Nephron progenitor cell (in vitro differentiated cells): ENCODE data around the gene RPS15.

Source experiments
- DNase-seq: peaks from one replicate; pipeline ENCODE4 v3.0.0; 2021
- H3K27ac Mint-ChIP-seq: 2 replicates; pipeline ENCODE4 v1.8.0; 2021; ENCODE audit warnings: mild to moderate bottlenecking, moderate library complexity, mixed read lengths
- H3K27me3 Mint-ChIP-seq: 2 replicates; pipeline ENCODE4 v1.8.0; 2021; ENCODE audit warnings: mild to moderate bottlenecking, low read depth, mixed read lengths; ENCODE audit not compliant: poor library complexity
- H3K36me3 Mint-ChIP-seq: 2 replicates; pipeline ENCODE4 v1.8.0; 2021; ENCODE audit warnings: low read depth, mixed read lengths
- H3K4me1 Mint-ChIP-seq: 2 replicates; pipeline ENCODE4 v1.8.0; 2021; ENCODE audit warnings: mixed read lengths
- H3K4me3 Mint-ChIP-seq: 2 replicates; pipeline ENCODE4 v1.8.0; 2021; ENCODE audit warnings: mild to moderate bottlenecking, moderate library complexity, mixed read lengths
- H3K9me3 Mint-ChIP-seq: 2 replicates; pipeline ENCODE4 v1.8.0; 2021; ENCODE audit warnings: mild to moderate bottlenecking, moderate library complexity, mixed read lengths
- CTCF ChIP-seq: fragments of 200-600 bp; sonication (generic); IDR thresholded peaks from 2 replicates; pipeline ENCODE4 v1.5.0; 2021; ENCODE audit warnings: antibody characterized with exemption

RPS15 gene

GRCh38 chr19:1488282-1488601, 50.0 kb downstream of the RPS15 start:
- Mint-ChIP-seq H3K4me1 (peaks cover 11% of the 10 kb centered on the region), H3K27me3 (peaks cover 18% of the 10 kb centered on the region), H3K27ac (no peak overlapping the region), H3K36me3 (no peaks in the 10 kb centered on the region), H3K4me3 (no peak overlapping the region), H3K9me3 (no peaks in the 10 kb centered on the region)
- no peak for TF ChIP-seq CTCF
- DNase-seq = no peak

- Mint-ChIP-seq H3K9me3 (no peaks in the 10 kb centered on the region), H3K27me3 (peaks cover 32% of the 10 kb centered on the region), H3K4me1 (peaks cover 11% of the 10 kb centered on the region), H3K4me3 (peak overlapping the region; percentile 70), H3K36me3 (no peaks in the 10 kb centered on the region), H3K27ac (peak overlapping the region; percentile 72)
- DNase-seq = no peak
- TF ChIP-seq CTCF = no peak
Measured at GRCh38 chr19:1489463-1490310, 51.5 kb downstream of the RPS15 start.
